Dedifferentiated amniotic fluid mesenchymal stem cell (primary cell): ENCODE data around the gene METTL1.

ENCODE experiments used
- DNase-seq: peaks from one replicate; pipeline ENCODE4 v3.0.0-alpha.2; 2016; ENCODE audit errors: extremely low spot score

Gene METTL1

GRCh38 chr12:57767876-57768275, 4.0 kb downstream of the METTL1 start:
- DNase-seq: no peak

GRCh38 chr12:57767305-57767698, 4.6 kb downstream of the METTL1 start:
- no peak for DNase-seq

DNA sequence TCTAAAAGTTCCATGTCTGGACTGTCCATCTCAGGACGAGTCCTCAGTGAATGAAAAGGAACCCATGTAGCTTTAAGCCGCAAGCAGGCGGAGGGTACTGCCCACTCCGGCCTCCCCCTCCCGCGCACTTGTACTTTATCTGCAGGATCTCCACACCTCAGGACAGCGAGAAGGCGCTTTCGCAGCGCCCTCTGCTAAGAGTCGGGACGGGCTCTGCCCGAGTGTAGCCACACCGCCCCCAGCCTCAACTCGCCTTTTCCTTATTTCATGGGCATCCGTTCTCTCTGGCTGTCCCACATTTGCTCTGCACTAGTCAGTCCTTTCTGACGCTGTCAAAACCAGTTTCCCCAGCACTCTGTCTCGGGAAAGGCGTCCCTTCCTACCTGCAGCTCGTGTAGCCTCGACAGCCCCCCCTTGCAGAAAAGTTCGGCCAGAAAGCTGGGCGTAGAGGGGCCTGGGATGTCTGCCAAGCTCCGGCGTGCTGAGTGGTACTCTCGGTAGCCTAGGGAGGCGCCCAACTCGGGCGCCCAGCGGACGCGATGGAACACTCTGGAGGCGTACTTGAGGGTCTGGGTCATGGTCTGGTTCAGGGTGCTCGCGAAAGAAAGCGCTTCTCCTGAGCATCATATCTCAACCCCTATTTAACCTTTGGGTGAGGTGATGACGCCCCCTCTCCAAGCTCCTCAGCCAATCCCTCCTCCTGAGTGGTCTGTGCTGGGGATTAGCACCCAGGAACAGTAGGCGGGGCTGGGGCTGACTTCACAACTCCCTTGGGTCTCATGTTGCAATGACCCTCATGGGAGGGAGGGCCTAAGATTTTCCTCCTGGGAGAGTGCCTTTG, 5.2 kb downstream of the METTL1 start, which contains the start of gene CYP27B1:
Gene CYP27B1 (minus strand): TSS at position 615 of the 841 bp plus-strand sequence. CDS start 37 bp downstream, at position 578.
- DNase-seq: no peak

GRCh38 chr12:57765698-57766463, 6.0 kb downstream of the METTL1 start:
- DNase-seq: no peak

DNA sequence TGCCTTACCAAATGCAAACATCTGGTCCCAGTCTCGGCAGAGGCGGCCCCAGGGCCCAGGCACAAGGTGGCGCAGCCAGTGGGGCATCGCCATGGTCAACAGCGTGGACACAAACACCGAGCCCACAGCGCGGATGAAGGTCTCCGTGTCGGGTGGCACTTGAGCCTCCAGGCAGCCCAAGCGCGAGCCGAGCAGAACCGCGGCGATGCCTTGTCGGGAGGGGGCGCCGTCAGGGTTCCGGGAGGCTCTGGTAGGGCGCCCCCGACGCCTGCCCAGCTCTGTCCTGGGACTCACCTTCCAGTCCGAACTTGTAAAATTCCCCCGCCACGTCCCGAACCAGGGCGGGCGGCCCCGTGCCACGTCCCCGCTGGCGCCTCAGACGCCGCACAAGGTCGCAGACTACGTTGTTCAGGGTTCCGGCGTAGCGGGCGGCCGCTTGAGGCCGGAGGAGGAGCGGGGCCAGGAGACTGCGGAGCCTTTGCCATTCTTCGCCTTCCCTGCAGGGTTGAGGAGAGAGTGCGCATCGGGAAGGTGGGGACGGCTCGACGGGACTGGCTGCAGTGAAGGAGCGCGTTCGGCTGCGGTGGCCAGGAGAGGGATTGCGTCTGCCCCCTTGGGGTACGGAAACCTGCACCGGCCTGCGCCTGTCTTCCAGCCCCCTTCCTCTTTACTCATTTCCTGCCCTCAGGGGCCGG, 6.8 kb downstream of the METTL1 start:
- no peak for DNase-seq

GRCh38 chr12:57764662-57765002, 7.3 kb downstream of the METTL1 start:
- DNase-seq: no peak

DNA sequence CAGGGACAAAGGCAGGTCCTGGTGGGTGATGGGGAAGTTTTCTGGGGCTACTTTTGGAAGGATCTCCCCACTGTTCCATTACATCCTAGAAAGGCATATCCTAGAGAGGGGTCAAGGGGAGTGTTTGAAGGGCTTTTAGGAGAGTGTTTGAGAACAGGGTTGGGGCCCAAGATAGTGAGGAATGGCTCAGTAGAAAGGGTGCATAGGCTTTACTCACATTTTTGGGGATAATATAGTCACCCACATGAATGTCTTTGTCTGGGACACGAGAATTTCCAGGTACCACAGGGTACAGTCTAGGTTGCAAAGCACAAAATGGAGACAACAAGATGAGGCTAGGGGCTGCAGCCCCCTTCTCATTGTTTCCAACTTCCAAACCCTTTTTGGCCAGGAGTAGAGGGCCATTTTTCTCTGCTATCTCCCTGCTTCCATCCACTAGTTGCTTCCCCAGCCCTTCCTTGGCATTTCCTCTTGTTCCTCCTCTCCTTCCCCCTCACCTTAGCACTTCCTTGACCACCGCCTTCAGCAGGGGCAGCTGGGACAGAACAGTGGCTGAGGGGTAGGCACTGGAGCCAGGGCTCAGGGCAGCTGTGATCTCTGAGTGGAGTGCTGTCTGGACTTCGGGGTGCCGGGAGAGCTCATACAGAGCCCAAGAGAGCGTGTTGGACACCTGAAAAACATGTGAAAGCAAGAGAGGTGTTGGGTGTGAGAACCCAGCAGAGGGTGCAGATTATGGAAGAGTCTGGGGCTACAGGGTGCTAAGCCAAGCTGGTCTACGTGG, 7.8 kb downstream of the METTL1 start:
- no peak for DNase-seq

DNA sequence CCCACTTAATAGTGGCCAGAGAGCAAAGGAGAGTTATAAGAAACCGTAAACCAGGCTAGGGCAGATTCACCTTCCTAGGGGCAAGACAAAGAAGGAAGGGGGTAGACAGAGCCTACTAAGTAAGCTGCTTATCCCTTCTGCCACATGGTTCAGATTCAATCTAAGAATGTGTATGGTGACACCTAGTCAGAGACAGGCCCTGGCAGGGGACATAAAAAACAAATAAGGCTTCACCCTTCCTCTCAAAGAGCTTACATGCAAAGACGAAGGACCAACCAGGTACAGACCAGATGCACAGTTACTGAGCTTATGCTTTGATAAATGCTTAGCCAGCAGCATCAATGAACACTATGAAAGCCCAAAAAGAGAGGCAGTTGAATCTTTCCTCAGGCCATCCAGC, 9.4 kb downstream of the METTL1 start:
- DNase-seq: no peak

DNA sequence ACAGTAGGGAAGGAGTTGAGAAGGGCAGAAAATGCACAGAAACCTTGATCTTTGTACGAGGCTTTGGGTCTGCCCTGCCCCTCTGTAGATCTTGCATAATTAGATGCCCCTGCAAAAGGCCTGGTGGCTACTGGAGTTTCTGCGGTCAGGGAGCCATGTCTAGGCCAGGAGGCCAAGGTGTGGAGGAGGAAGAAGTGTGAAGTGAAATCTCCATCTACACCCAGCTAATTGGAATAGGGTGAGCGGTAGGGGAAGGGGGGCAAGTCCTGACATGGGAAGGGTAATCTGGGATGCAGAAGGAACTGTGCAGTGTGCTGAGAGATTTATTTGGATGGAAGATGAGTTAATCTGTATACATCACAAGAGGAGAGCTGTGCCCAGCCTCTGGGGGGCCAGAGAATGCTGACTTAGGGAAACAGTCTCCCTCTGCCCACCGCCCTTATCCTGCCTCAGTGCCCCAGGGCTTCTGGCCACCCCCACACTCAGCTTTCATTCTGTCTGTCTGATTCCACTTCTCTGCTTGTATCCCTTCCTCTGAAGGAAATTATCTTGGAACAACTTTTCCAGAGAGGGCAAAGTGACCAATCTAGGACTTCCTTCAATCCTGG, 10.4 kb downstream of the METTL1 start:
- no peak for DNase-seq

- no peak for DNase-seq
Observed at GRCh38 chr12:57760347-57760982, 11.4 kb downstream of the METTL1 start.

DNA sequence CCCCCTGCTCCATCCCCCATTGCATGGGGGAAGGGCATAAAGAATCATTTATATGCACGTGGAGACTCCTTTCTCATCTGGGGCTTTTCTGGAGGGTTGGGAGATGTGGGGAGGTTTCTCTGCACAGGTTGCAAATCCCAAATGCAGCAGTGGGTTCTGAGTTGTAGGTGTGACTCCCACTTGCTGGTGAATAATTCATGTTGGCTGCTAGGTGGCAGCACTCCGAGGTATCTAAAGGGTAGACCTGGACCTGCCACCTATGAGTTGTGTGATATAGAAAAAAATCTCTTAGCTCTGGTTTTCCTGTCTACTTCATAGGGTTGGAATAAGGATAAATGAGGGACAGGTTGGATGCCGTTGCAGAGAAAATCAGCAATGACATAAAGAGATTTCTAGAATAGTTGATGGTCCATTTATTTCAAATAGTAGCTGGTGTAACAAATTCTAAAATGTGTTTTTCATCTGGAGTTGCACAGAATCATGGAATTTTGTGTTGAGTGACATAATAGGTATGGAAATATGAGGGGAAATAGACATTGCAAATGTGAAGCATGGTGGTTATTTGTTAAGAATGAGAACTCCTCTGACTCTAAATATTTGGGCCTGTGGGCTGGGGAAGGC, 12.4 kb downstream of the METTL1 start:
- no peak for DNase-seq

DNA sequence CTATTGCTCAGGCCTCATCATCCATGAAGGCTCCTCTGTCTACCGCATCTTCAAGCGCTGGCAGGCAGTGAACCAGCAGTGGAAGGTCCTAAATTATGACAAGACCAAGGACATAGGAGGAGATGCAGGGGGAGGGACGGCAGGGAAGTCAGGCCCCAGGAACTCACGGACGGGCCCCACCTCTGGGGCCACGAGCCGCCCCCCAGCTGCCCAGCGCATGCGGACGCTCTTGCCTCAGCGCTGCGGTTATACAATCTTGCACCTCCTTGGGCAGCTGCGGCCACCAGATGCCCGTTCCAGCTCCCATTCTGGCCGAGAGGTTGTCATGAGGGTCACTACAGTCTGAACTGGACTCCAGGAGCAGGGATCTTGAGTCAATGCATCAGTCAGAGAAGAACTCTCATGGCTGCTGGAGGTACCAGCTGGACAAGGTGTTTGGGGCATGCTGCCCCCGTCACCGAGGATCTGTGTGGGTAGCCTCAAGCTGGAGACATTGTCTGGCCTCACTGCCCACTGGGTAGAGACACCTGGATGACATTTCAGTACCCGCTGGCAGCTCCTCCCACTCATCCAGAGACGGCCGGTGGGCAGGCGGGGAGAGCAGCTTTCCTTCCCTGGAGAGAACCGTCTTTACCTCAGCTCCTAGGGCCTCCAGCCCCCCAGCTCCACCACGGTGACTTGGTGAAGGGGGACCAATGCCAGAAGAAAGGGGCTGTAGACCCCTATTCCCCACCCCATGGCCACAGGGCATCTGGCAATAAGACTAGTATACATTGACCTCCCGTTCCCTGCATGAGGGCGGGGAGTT, 13.1 kb downstream of the METTL1 start:
- no peak for DNase-seq

- DNase-seq: no peak
Observed at GRCh38 chr12:57757771-57758170, 14.1 kb downstream of the METTL1 start.

- DNase-seq: no peak
Observed at GRCh38 chr12:57756406-57757341, 15.2 kb downstream of the METTL1 start.

GRCh38 chr12:57755454-57756372, 16.2 kb downstream of the METTL1 start:
- DNase-seq: no peak

- DNase-seq: no peak
Observed at GRCh38 chr12:57755194-57755453, 16.8 kb downstream of the METTL1 start.

DNA sequence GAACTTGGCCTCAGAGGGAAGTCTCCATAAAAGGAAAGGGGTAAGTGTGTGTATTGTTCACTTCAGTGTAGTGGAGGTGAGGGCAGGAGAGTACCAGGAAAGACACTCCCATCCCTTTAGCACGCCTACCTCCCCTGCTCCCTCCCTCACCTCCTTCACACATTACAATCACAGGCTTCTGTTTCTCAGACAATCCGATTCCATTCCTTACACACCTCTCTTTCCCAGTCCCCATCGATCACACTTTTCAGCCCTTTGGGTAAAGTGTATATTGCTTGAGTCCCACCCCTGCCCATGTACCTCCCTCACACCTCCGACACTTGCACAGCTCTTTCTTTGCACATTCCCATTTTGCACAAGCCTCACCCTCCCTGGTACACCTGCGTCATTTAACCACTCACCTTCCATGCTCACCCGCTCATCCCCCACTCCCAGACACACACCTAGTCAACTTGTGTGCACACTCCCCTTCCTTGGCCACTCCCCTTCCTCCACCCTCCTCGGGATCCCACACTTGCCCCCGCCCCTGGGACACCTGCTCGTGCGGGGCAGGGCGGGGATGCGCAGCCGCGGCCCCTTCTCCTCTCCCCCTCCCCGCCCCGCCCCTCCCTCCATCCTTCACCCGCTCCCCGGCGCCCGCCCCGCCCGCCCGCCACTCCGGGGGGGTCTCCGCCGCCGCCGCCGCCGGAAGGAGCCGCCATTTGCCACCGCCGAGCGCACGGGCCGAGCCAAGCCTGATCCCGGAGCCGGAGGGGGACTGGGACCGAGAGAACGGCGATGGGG, 17.3 kb downstream of the METTL1 start, which contains the start of gene MARCHF9:
Gene MARCHF9 (plus strand): TSS at position 693 of the 783 bp plus-strand sequence. CDS start 426 bp downstream, outside the sequence.
- no peak for DNase-seq
